HepG2 (cell line): ENCODE measurements around the gene COPS7A. TPM values are rescaled to one million over a fixed set of nuclear protein-coding genes. Genes with fewer than 3 reads are reported as not detected.

Experiments used
- ATAD3A ChIP-seq: sonication (generic); formaldehyde crosslinking; IDR thresholded peaks from 2 replicates; pipeline ENCODE4 v1.4.0; 2020; ENCODE audit warnings: missing genetic modification reagents
- GATAD2A ChIP-seq: IDR thresholded peaks from 2 replicates; pipeline ENCODE4 v1.6.1; 2016
- HMG20B ChIP-seq: conservative IDR thresholded peaks from 2 replicates; pipeline ENCODE4 v1.6.1; 2016; ENCODE audit warnings: missing genetic modification reagents, missing compliant biosample characterization
- HNRNPLL ChIP-seq: fragments of 200-400 bp; formaldehyde crosslinking; IDR thresholded peaks from 2 replicates; pipeline ENCODE4 v1.6.1; 2017; ENCODE audit warnings: mild to moderate bottlenecking, low read depth, low read length; ENCODE audit not compliant: poor library complexity, severe bottlenecking
- KDM3A ChIP-seq: IDR thresholded peaks from 2 replicates; pipeline ENCODE4 v1.6.1; 2018; ENCODE audit warnings: low read depth, missing compliant biosample characterization
- MTA3 ChIP-seq: sonication (generic); formaldehyde crosslinking; IDR thresholded peaks from 2 replicates; pipeline ENCODE4 v1.4.0; 2020; ENCODE audit warnings: missing genetic modification reagents
- PRPF4 ChIP-seq: fragments of 200-400 bp; formaldehyde crosslinking; IDR thresholded peaks from 2 replicates; pipeline ENCODE4 v1.6.1; 2016; ENCODE audit warnings: low read length, low read depth; ENCODE audit not compliant: poor library complexity, severe bottlenecking
- RBFOX2 ChIP-seq: fragments of 200-400 bp; formaldehyde crosslinking; IDR thresholded peaks from 2 replicates; pipeline ENCODE4 v1.6.1; 2017; ENCODE audit warnings: low read depth, mild to moderate bottlenecking, low read length
- RELA ChIP-seq: sonication (generic); formaldehyde crosslinking; IDR thresholded peaks from 2 replicates; pipeline ENCODE4 v1.4.0; 2020; ENCODE audit warnings: missing genetic modification reagents
- SALL1 ChIP-seq: sonication (generic); formaldehyde crosslinking; IDR thresholded peaks from 2 replicates; pipeline ENCODE4 v1.8.0; 2022; ENCODE audit warnings: mild to moderate bottlenecking, missing genetic modification reagents
- SAP130 ChIP-seq: IDR thresholded peaks from 2 replicates; pipeline ENCODE4 v1.6.1; 2016; ENCODE audit warnings: low read depth
- TEF ChIP-seq: sonication (generic); formaldehyde crosslinking; IDR thresholded peaks from 2 replicates; pipeline ENCODE4 v1.5.0; 2020; ENCODE audit warnings: missing genetic modification reagents
- TFAP4 ChIP-seq: sonication (generic); IDR thresholded peaks from 2 replicates; pipeline ENCODE4 v1.6.1; 2016; ENCODE audit warnings: low read depth, borderline replicate concordance
- ZNF317 ChIP-seq: sonication (generic); formaldehyde crosslinking; IDR thresholded peaks from 2 replicates; pipeline ENCODE4 v1.5.0; 2020; ENCODE audit warnings: mild to moderate bottlenecking, missing genetic modification reagents
- ZNF329 ChIP-seq: sonication (generic); formaldehyde crosslinking; IDR thresholded peaks from 2 replicates; pipeline ENCODE4 v1.9.0; 2021; ENCODE audit warnings: low read depth, mild to moderate bottlenecking, missing genetic modification reagents
- ZNF563 ChIP-seq: sonication (generic); formaldehyde crosslinking; IDR thresholded peaks from 2 replicates; pipeline ENCODE4 v1.8.0; 2022; ENCODE audit warnings: mild to moderate bottlenecking, moderate library complexity, missing genetic modification reagents
- ZNF710 ChIP-seq: sonication (generic); formaldehyde crosslinking; IDR thresholded peaks from 2 replicates; pipeline ENCODE4 v1.5.0; 2020; ENCODE audit warnings: mild to moderate bottlenecking, missing genetic modification reagents, borderline replicate concordance
- polyA plus RNA-seq, 8 experiments: library from polyadenylated mRNA; depleted of rRNA in 3 of 8; stranded (reverse) in 7 of 8; unstranded in 1 of 8; fragments of >200 nt; fragmentation: Illumina TruSeq in 4 of 8; extraction: Trizol in 4 of 8; gene quantifications; 2 replicates each; pipeline versions ENCODE4 v1.2.1 to v1.2.3, GENCODE V29; 2011 to 2016; ENCODE audit warnings: low read depth in 4 of 8, missing spikeins in 1 of 8, mixed read lengths in 1 of 8; ENCODE audit not compliant: insufficient read depth in 1 of 8
- total RNA-seq, 5 experiments: library from RNA; depleted of rRNA; stranded (reverse); fragments of >200 nt; fragmentation: Illumina TruSeq; extraction: Trizol; gene quantifications; 2 replicates each; pipeline ENCODE4 v1.2.3, GENCODE V29; 2016; ENCODE audit warnings: low read depth in 1 of 5
- TF ChIP-seq, protein P1 (sequence below): sonication (generic); formaldehyde crosslinking; IDR thresholded peaks from 2 replicates; pipeline ENCODE4 v1.8.0; 2022; ENCODE audit warnings: low read depth, missing genetic modification reagents
- TF ChIP-seq, protein P2 (sequence below): sonication (generic); formaldehyde crosslinking; IDR thresholded peaks from 2 replicates; pipeline ENCODE4 v1.8.1; 2022; ENCODE audit warnings: mild to moderate bottlenecking, missing genetic modification reagents
- TF ChIP-seq, protein P3 (sequence below): IDR thresholded peaks from 2 replicates; pipeline ENCODE4 v1.6.1; 2016; ENCODE audit warnings: low read depth, control low read depth

COPS7A gene
- total and polyA plus RNA-seq, 2 of the 13 experiments (the other 11 are each of a cell fraction or from before 2014, with no cell fraction given), result 40.0 to 73.6 TPM

GRCh38 chr12:6752921-6753771, 29.3 kb downstream of the COPS7A start, which contains the start of gene MLF2 (continued):
- TF ChIP-seq, protein P1, sequence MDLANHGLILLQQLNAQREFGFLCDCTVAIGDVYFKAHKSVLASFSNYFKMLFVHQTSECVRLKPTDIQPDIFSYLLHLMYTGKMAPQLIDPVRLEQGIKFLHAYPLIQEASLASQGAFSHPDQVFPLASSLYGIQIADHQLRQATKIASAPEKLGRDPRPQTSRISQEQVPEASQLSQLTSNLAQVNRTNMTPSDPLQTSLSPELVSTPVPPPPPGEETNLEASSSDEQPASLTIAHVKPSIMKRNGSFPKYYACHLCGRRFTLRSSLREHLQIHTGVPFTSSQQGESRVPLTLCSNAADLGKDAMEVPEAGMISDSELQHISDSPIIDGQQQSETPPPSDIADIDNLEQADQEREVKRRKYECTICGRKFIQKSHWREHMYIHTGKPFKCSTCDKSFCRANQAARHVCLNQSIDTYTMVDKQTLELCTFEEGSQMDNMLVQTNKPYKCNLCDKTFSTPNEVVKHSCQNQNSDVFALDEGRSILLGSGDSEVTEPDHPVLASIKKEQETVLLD (CRISPR knock-in tag), result peak; percentile 31; the same call in 1 of the 2 replicates
- TF ChIP-seq ZNF710 (CRISPR knock-in tag), result peak; percentile 19; the same call in 1 of the 2 replicates
- TF ChIP-seq, protein P2, sequence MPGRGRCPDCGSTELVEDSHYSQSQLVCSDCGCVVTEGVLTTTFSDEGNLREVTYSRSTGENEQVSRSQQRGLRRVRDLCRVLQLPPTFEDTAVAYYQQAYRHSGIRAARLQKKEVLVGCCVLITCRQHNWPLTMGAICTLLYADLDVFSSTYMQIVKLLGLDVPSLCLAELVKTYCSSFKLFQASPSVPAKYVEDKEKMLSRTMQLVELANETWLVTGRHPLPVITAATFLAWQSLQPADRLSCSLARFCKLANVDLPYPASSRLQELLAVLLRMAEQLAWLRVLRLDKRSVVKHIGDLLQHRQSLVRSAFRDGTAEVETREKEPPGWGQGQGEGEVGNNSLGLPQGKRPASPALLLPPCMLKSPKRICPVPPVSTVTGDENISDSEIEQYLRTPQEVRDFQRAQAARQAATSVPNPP (CRISPR knock-in tag), result peak; percentile 82; the same call in 1 of the 2 replicates
- TF ChIP-seq SAP130, result peak; percentile 72
- 0 out of 2 replicates have a peak, but pooled peaks have one; percentile 67 for TF ChIP-seq ZNF329 (CRISPR knock-in tag)
- TF ChIP-seq, protein P3, sequence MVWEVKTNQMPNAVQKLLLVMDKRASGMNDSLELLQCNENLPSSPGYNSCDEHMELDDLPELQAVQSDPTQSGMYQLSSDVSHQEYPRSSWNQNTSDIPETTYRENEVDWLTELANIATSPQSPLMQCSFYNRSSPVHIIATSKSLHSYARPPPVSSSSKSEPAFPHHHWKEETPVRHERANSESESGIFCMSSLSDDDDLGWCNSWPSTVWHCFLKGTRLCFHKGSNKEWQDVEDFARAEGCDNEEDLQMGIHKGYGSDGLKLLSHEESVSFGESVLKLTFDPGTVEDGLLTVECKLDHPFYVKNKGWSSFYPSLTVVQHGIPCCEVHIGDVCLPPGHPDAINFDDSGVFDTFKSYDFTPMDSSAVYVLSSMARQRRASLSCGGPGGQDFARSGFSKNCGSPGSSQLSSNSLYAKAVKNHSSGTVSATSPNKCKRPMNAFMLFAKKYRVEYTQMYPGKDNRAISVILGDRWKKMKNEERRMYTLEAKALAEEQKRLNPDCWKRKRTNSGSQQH (CRISPR knock-in tag), result no peak
- TF ChIP-seq GATAD2A (CRISPR knock-in tag), result peak; percentile 22
- peak; percentile 49 for TF ChIP-seq HNRNPLL
- peak; percentile 45; the same call in 1 of the 2 replicates for TF ChIP-seq TEF
- peak; percentile 51; the same call in 1 of the 2 replicates for TF ChIP-seq TFAP4
- peak; percentile 97 for TF ChIP-seq RBFOX2
- TF ChIP-seq KDM3A (CRISPR knock-in tag), result peak; percentile 41
- TF ChIP-seq PRPF4, result peak; percentile 62
- TF ChIP-seq RELA (CRISPR knock-in tag), result no peak
- TF ChIP-seq ATAD3A (CRISPR knock-in tag), result no peak
- TF ChIP-seq ZNF317 (CRISPR knock-in tag), result 0 out of 2 replicates have a peak, but pooled peaks have one; percentile 62
- TF ChIP-seq SALL1, result peak; percentile 51
- TF ChIP-seq ZNF563 (CRISPR knock-in tag), result peak; percentile 57; the same call in 1 of the 2 replicates
- no peak for TF ChIP-seq MTA3 (CRISPR knock-in tag)
- TF ChIP-seq HMG20B (CRISPR knock-in tag), result peak; percentile 60
